A673 (cell line): ENCODE results near the gene MAPK8IP3.

Source experiments
- EZH2 ChIP-seq: fragments of 200-600 bp; sonication (generic); IDR thresholded peaks from 2 replicates; pipeline ENCODE4 v1.6.1; 2017; ENCODE audit warnings: borderline replicate concordance, low read depth, mild to moderate bottlenecking, mixed read lengths, antibody characterized with exemption, low read length; ENCODE audit not compliant: poor library complexity, severe bottlenecking
- TF ChIP-seq, protein P1 (sequence below): fragments of 300-800, 200-600 bp; sonication (generic); conservative IDR thresholded peaks from 2 replicates; pipeline ENCODE4 v1.5.1; 2017; ENCODE audit warnings: low read depth, mild to moderate bottlenecking, antibody characterized with exemption, low read length, moderate library complexity, mixed read lengths

DNA sequence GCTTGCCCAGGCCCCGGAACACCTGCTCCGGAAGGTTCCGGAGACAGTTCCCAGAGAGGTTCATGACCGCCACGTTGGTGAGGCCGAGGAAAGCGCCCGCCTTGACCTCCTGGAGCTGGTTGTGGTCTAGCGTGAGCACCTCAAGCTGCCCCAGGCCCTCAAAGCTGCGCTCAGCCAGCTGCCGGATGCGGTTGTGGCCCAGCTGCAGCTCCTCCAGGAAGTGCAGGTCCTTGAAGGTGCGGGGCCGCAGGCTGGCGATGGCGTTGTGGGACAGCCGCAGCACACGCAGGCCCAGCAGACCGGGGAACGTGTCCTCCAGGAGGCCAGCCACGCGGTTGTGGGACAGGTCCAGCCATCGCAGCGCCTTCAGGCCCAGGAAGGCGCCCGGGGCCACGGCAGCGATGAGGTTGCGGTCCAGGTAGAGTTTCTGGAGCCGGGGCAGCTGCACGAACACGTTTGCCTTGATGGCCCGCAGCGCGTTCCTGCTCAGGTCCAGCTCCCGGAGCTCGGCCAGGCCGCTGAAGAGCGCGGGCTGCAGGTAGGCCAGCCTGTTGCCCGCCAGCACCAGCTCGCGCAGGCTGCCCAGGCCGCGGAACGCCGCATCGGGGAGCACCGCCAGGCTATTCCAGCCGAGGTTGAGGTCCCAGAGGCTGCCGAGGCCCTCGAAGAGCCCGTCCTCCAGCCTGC lies 85.4 kb downstream of the MAPK8IP3 start:
- TF ChIP-seq, protein P1, sequence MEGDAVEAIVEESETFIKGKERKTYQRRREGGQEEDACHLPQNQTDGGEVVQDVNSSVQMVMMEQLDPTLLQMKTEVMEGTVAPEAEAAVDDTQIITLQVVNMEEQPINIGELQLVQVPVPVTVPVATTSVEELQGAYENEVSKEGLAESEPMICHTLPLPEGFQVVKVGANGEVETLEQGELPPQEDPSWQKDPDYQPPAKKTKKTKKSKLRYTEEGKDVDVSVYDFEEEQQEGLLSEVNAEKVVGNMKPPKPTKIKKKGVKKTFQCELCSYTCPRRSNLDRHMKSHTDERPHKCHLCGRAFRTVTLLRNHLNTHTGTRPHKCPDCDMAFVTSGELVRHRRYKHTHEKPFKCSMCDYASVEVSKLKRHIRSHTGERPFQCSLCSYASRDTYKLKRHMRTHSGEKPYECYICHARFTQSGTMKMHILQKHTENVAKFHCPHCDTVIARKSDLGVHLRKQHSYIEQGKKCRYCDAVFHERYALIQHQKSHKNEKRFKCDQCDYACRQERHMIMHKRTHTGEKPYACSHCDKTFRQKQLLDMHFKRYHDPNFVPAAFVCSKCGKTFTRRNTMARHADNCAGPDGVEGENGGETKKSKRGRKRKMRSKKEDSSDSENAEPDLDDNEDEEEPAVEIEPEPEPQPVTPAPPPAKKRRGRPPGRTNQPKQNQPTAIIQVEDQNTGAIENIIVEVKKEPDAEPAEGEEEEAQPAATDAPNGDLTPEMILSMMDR, result no peak
- TF ChIP-seq EZH2, result no peak
